Mucosa of rectum (tissue), 2 donors: ENCODE measurements around the gene ADAM12.

Source experiments
- H3K27ac ChIP-seq, 2 donors: one replicate each; pipeline ENCODE4 v1.7.0; 2013; ENCODE audit warnings: inconsistent platforms in 2 of 2, low read depth in 2 of 2, low read length in 2 of 2
- H3K27me3 ChIP-seq, 2 donors: one replicate each; pipeline ENCODE4 v1.7.0; 2013; ENCODE audit warnings: low read length in 2 of 2; ENCODE audit not compliant: control insufficient read depth in 2 of 2, insufficient read depth in 2 of 2
- H3K36me3 ChIP-seq, 2 donors: one replicate each; pipeline ENCODE4 v1.7.0; 2013; ENCODE audit warnings: low read length in 2 of 2; ENCODE audit not compliant: control insufficient read depth in 2 of 2, insufficient read depth in 2 of 2
- H3K4me1 ChIP-seq, 2 donors: one replicate each; pipeline ENCODE4 v1.7.0; 2013; ENCODE audit warnings: low read length in 2 of 2, mild to moderate bottlenecking in 1 of 2; ENCODE audit not compliant: control insufficient read depth in 2 of 2, insufficient read depth in 2 of 2
- H3K4me3 ChIP-seq, 2 donors: one replicate each; pipeline ENCODE4 v1.7.0; 2013; ENCODE audit warnings: low read length in 2 of 2
- H3K9ac ChIP-seq, 2 donors: one replicate each; pipeline ENCODE4 v1.7.0; 2013; ENCODE audit warnings: low read length in 2 of 2, low read depth in 1 of 2, mild to moderate bottlenecking in 1 of 2
- H3K9me3 ChIP-seq, 2 donors: one replicate each; pipeline ENCODE4 v1.7.0; 2013; ENCODE audit warnings: low read length in 2 of 2; ENCODE audit not compliant: control insufficient read depth in 2 of 2
- donor health status: healthy.
- donor health status: Normal muscosa, but diverticular disease.

ADAM12 gene

DNA sequence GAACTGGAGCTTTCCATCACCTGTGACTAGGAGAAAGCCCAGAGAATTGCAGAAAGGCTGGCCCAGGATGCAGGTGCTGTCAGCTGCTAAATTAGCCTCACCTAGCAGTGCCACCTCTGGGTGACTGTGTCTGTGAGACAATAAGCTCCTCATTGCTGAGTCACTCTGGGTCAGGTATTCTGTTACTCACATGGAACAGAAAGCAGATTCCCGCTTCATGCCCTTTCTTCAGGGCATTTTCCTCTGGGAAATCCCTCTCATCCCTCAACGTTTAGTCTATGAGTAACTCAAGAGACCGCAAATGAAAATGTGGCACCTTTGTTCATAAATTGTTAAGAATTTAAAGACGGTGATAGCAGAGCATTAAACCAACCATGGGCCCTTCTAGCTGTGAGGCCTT lies 184.0 kb downstream of the ADAM12 start:
- no peak overlapping the region for H3K27ac ChIP-seq
- no peaks in the 10 kb centered on the region for H3K4me1 ChIP-seq
- no peaks in the 10 kb centered on the region for H3K27me3 ChIP-seq
- H3K9me3 ChIP-seq: no peaks in the 10 kb centered on the region
- no peaks in the 10 kb centered on the region for H3K36me3 ChIP-seq
- no peak overlapping the region for H3K4me3 ChIP-seq
- H3K9ac ChIP-seq: no peak overlapping the region

DNA sequence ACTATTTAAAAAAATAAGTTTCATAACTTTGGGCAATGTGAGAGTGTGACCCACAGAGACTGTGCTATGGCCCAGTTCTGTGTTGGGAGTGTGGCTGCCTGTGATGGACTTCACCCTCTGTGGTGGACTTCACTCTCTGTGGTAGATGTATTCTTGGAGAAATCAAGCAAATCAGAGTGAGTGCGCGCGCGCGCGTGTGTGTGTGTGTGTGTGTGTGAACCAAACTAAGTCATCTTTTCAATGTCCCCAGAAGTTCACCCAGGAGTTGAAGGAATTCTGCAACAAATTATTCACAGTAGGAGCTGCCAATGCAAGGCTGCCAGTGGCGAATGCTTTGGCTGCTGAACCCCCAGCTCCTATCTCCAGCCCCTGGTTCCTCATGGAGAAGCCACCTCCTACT lies 184.5 kb downstream of the ADAM12 start:
- H3K9me3 ChIP-seq: no peaks in the 10 kb centered on the region
- H3K9ac ChIP-seq: no peak overlapping the region
- no peaks in the 10 kb centered on the region for H3K36me3 ChIP-seq
- H3K4me3 ChIP-seq: no peak overlapping the region
- no peak overlapping the region for H3K27ac ChIP-seq
- no peaks in the 10 kb centered on the region for H3K27me3 ChIP-seq
- H3K4me1 ChIP-seq: no peaks in the 10 kb centered on the region

DNA sequence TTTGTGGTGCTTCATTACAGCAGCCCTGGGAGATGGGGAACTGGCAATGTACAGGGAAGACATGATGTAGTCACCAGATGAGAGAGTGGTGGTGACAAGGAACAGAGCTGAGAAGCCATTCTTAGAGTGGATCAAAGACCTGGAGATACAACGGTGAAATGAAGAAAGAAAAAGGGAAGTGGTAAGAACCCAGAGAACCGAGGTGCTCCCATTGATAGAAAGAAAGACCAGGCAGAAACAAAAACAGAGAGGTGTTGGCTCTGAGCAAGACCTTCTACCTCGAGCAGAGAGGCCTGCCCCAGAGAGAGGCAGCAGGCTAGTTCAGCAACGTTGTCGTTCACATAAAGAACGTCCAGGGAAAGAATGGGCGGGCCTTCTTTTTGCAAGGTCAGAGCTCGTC lies 186.7 kb downstream of the ADAM12 start:
- H3K4me3 ChIP-seq: no peak overlapping the region
- H3K9me3 ChIP-seq: no peaks in the 10 kb centered on the region
- H3K27me3 ChIP-seq: no peaks in the 10 kb centered on the region
- no peaks in the 10 kb centered on the region for H3K36me3 ChIP-seq
- H3K27ac ChIP-seq: no peak overlapping the region
- H3K9ac ChIP-seq: no peak overlapping the region
- no peaks in the 10 kb centered on the region for H3K4me1 ChIP-seq

GRCh38 chr10:126199221-126199998 lies 188.9 kb downstream of the ADAM12 start:
- no peak overlapping the region for H3K27ac ChIP-seq
- H3K36me3 ChIP-seq: no peaks in the 10 kb centered on the region
- H3K4me1 ChIP-seq: no peaks in the 10 kb centered on the region
- no peak overlapping the region for H3K4me3 ChIP-seq
- H3K9ac ChIP-seq: no peak overlapping the region
- no peaks in the 10 kb centered on the region for H3K27me3 ChIP-seq
- H3K9me3 ChIP-seq: no peaks in the 10 kb centered on the region

- no peaks in the 10 kb centered on the region for H3K36me3 ChIP-seq
- H3K9me3 ChIP-seq: no peaks in the 10 kb centered on the region
- H3K27me3 ChIP-seq: no peaks in the 10 kb centered on the region
- H3K27ac ChIP-seq: no peak overlapping the region
- H3K4me1 ChIP-seq: no peaks in the 10 kb centered on the region
- H3K9ac ChIP-seq: no peak overlapping the region
- H3K4me3 ChIP-seq: no peak overlapping the region
These were observed 189.6 kb downstream of the ADAM12 start for GRCh38 chr10:126198681-126199080.

DNA sequence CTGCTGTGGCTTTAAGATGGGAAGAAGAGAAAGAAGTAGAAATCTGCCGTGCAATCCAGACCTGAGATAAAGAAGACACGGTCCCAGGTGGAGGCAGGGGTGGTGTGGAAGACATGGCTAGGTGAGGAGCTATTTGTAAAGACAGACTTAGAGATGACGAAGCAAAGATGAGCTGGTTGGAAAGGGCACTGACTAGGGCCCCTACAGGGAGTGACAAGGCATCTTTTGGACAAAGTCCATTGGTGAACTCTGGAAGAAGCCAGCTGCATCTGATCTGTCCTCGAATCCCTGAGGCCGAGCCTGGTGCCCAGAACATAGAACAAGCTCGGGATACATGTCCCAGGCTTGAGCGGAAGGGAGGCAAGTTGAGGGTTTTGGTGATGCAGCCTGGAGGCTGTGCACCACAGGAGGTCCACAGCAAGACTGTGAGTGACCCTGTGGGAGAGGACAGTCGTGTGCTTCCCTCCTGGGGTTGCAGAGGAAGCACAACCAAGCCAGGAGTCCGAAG lies 191.2 kb downstream of the ADAM12 start:
- Histone ChIP-seq H3K4me3 (no peak overlapping the region), H3K9me3 (no peaks in the 10 kb centered on the region), H3K27ac (no peak overlapping the region), H3K27me3 (no peaks in the 10 kb centered on the region), H3K9ac (no peak overlapping the region), H3K4me1 (no peaks in the 10 kb centered on the region), H3K36me3 (no peaks in the 10 kb centered on the region)

DNA sequence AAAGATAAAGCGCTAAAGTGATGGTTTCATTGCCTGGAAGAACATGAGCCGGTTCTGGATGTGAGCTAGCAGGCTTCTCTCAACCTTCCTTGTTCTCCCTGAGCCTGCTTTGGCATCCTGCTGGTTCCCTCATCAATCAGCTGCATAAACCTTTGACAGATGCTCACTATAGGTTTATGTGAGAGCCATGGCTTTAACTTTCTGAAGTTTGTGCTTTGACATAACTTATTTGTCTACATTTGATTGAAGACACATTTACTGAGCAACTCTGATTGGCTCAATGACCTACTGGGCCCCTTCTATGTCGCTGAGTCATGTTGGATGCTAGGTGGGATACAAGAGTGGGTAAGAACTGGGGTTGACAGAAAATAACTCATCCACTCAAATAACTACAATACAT lies 192.0 kb downstream of the ADAM12 start:
- Histone ChIP-seq H3K4me1 (no peaks in the 10 kb centered on the region), H3K36me3 (no peaks in the 10 kb centered on the region), H3K9me3 (no peaks in the 10 kb centered on the region), H3K27ac (no peak overlapping the region), H3K9ac (no peak overlapping the region), H3K4me3 (no peak overlapping the region), H3K27me3 (no peaks in the 10 kb centered on the region)

DNA sequence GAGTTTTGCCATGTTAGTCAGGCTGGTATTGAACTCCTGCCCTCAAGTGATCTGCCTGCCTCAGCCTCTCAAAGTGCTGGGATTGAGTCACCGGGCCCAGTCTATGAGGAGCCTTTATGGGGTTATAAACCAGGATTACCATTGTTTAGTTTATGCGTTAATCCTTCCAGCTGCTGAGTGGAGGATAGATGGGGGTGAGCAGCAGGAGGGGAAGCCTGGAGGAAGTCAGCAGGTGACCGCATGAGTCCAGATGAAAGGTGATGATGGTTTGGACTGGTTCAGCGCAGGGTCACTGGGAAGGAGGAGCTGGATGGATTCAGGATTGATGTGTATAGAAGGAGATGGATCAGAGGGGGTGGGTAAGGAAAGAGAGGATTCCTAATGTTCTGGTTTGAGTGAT lies 197.1 kb downstream of the ADAM12 start:
- H3K36me3 ChIP-seq: no peaks in the 10 kb centered on the region
- no peaks in the 10 kb centered on the region for H3K27me3 ChIP-seq
- H3K27ac ChIP-seq: no peak overlapping the region
- H3K9ac ChIP-seq: no peak overlapping the region
- H3K4me3 ChIP-seq: no peak overlapping the region
- H3K9me3 ChIP-seq: no peaks in the 10 kb centered on the region
- no peaks in the 10 kb centered on the region for H3K4me1 ChIP-seq

GRCh38 chr10:126188679-126189200 lies 199.5 kb downstream of the ADAM12 start:
- Histone ChIP-seq H3K36me3 (no peaks in the 10 kb centered on the region), H3K9me3 (no peaks in the 10 kb centered on the region), H3K27me3 (no peaks in the 10 kb centered on the region), H3K4me1 (no peaks in the 10 kb centered on the region), H3K4me3 (no peak overlapping the region), H3K9ac (no peak overlapping the region), H3K27ac (no peak overlapping the region)

- Histone ChIP-seq H3K36me3 (no peaks in the 10 kb centered on the region), H3K9ac (no peak overlapping the region), H3K27ac (no peak overlapping the region), H3K9me3 (no peaks in the 10 kb centered on the region), H3K4me3 (no peak overlapping the region), H3K27me3 (no peaks in the 10 kb centered on the region), H3K4me1 (no peaks in the 10 kb centered on the region)
These were observed 200.9 kb downstream of the ADAM12 start for GRCh38 chr10:126187399-126187798.
